Adipose tissue (tissue), 3 donors: ENCODE results near the gene KRTAP4-3. TPM values are rescaled to one million over a fixed set of nuclear protein-coding genes. Genes with fewer than 3 reads are reported as not detected.
"Not testable (repeated sequence)": the region's sequence is repeated elsewhere in the genome, so short reads cannot be mapped to it uniquely, and the experiment has no call there.

Source experiments
- H3K27ac ChIP-seq: one replicate; pipeline ENCODE4 v1.5.1; 2013; ENCODE audit warnings: low read depth, low read length
- WGBS, 3 donors: extraction: QIAGEN DNeasy Blood & Tissue Kit; methylation state at CpG; one replicate each; pipeline ENCODE4 v1.1.7; 2013; 5-methylcytosine and 5-hydroxymethylcytosine counted together
- polyA plus RNA-seq, 3 donors: library from polyadenylated mRNA; stranded (reverse); fragments of 200-250 nt; gene quantifications; one replicate each; pipeline ENCODE4 v1.2.3, GENCODE V29; 2013
- donor health status: healthy with polysubstance abuse.
- donor health status: Bipolar disorder and iron deficiency.
- donor health status: healthy.

Gene KRTAP4-3
- polyA plus RNA-seq, 3 donors: not detected

GRCh38 chr17:41163828-41164227 lies 4.2 kb downstream of the KRTAP4-3 start:
- H3K27ac ChIP-seq: no peak overlapping the region
- WGBS, 3 donors: 69 to 81% (median 74%) methylated on average over 7 of the region's 7 CpGs

GRCh38 chr17:41160648-41161047 lies 7.4 kb downstream of the KRTAP4-3 start, which contains the start of gene KRTAP4-4:
Gene KRTAP4-4, minus strand, starts transcription at chr17:41160748. Its CDS starts 57 bp downstream, at chr17:41160691.
- no peak within 1 kb of the TSS for H3K27ac ChIP-seq
- 80 to 91% (median 89%) methylated on average over 1 of the region's 1 CpG for WGBS, 3 donors

GRCh38 chr17:41160190-41160589 lies 7.8 kb downstream of the KRTAP4-3 start:
- not testable (repeated sequence) for H3K27ac ChIP-seq
- 81 to 87% (median 87%) methylated on average over 3 of the region's 3 CpGs for WGBS, 3 donors

GRCh38 chr17:41153856-41154255 lies 14.2 kb downstream of the KRTAP4-3 start:
- WGBS, 3 donors: 8 to 18% (median 10%) methylated on average over 2 of the region's 2 CpGs
- no peak overlapping the region for H3K27ac ChIP-seq

- 70 to 81% (median 76%) methylated on average over 2 of the region's 2 CpGs for WGBS, 3 donors
- no peak overlapping the region for H3K27ac ChIP-seq
Observed at GRCh38 chr17:41151525-41151924, 16.5 kb downstream of the KRTAP4-3 start.

GRCh38 chr17:41150026-41150425 lies 18.0 kb downstream of the KRTAP4-3 start:
- 80 to 83% (median 83%) methylated on average over 4 of the region's 4 CpGs for WGBS, 3 donors
- no peak overlapping the region for H3K27ac ChIP-seq

GRCh38 chr17:41149652-41149985 lies 18.4 kb downstream of the KRTAP4-3 start, which contains the start of gene KRTAP4-5:
Gene KRTAP4-5, minus strand, starts transcription at chr17:41149825. Its CDS starts 58 bp downstream, at chr17:41149767.
- no peak within 1 kb of the TSS for H3K27ac ChIP-seq
- 56 to 66% (median 62%) methylated on average over 2 of the region's 2 CpGs for WGBS, 3 donors

- WGBS, 3 donors: 62 to 80% (median 78%) methylated on average over 10 of the region's 10 CpGs
- not testable (repeated sequence) for H3K27ac ChIP-seq
Observed at GRCh38 chr17:41148971-41149651, 18.9 kb downstream of the KRTAP4-3 start.

- H3K27ac ChIP-seq: no peak overlapping the region
- WGBS, 3 donors: 85 to 94% (median 93%) methylated on average over 2 of the region's 2 CpGs
Observed at GRCh38 chr17:41147531-41148204, 20.4 kb downstream of the KRTAP4-3 start.

GRCh38 chr17:41145261-41145660 lies 22.8 kb downstream of the KRTAP4-3 start:
- 76 to 90% (median 86%) methylated on average over 2 of the region's 2 CpGs for WGBS, 3 donors
- H3K27ac ChIP-seq: no peak overlapping the region

- WGBS, 3 donors: 80 to 86% (median 85%) methylated on average over 1 of the region's 1 CpG
- H3K27ac ChIP-seq: no peak overlapping the region
Observed at GRCh38 chr17:41144846-41145245, 23.2 kb downstream of the KRTAP4-3 start.

GRCh38 chr17:41141361-41141760 lies 26.7 kb downstream of the KRTAP4-3 start:
- H3K27ac ChIP-seq: no peak overlapping the region

GRCh38 chr17:41140360-41141131 lies 27.5 kb downstream of the KRTAP4-3 start, which contains the start of gene KRTAP4-6:
Gene KRTAP4-6, minus strand, starts transcription at chr17:41140544. Its CDS starts 57 bp downstream, at chr17:41140487.
- WGBS, 3 donors: 80 to 88% (median 83%) methylated on average over 6 of the region's 6 CpGs
- no peak within 1 kb of the TSS for H3K27ac ChIP-seq

- not testable (repeated sequence) for H3K27ac ChIP-seq
- WGBS, 3 donors: 87 to 92% (median 89%) methylated on average over 12 of the region's 12 CpGs
Observed at GRCh38 chr17:41139865-41140264, 28.2 kb downstream of the KRTAP4-3 start.

- H3K27ac ChIP-seq: no peak overlapping the region
- WGBS, 3 donors: 52 to 59% (median 56%) methylated on average over 2 of the region's 2 CpGs
Observed at GRCh38 chr17:41133880-41134735, 33.9 kb downstream of the KRTAP4-3 start.

GRCh38 chr17:41131979-41132378 lies 36.0 kb downstream of the KRTAP4-3 start:
- WGBS, 3 donors: 84 to 87% (median 86%) methylated on average over 3 of the region's 3 CpGs
- H3K27ac ChIP-seq: no peak overlapping the region

- H3K27ac ChIP-seq: no peak overlapping the region
- WGBS, 3 donors: 45 to 74% (median 69%) methylated on average over 1 of the region's 1 CpG
Observed at GRCh38 chr17:41127371-41127770, 40.6 kb downstream of the KRTAP4-3 start.

GRCh38 chr17:41126412-41126811 lies 41.6 kb downstream of the KRTAP4-3 start:
- 72 to 91% (median 89%) methylated on average over 3 of the region's 3 CpGs for WGBS, 3 donors
- H3K27ac ChIP-seq: no peak overlapping the region
